HG02943 (cell line): ENCODE measurements around the gene MAGED1.
"Not testable (repeated sequence)": the region's sequence is repeated elsewhere in the genome, so short reads cannot be mapped to it uniquely, and the experiment has no call there.

Experiments
- ATAC-seq: cut with Tn5 transposase; IDR thresholded peaks from one replicate; pipeline ENCODE4 v1.9.1; 2021; ENCODE audit warnings: mild to moderate bottlenecking, low read depth, moderate library complexity; ENCODE audit not compliant: unreplicated experiment

Gene MAGED1

GRCh38 chrX:51894697-51895336 is 1.4 kb downstream of the MAGED1 start:
- ATAC-seq, result no peak

- no peak for ATAC-seq
Measured at GRCh38 chrX:51896626-51897025, 3.2 kb downstream of the MAGED1 start.

- ATAC-seq, result no peak
Measured at GRCh38 chrX:51899741-51900140, 6.3 kb downstream of the MAGED1 start.

- no peak for ATAC-seq
Measured at GRCh38 chrX:51902510-51903050, 9.2 kb downstream of the MAGED1 start.

- not testable (repeated sequence) for ATAC-seq
Measured at GRCh38 chrX:51905152-51905551, 11.7 kb downstream of the MAGED1 start.

- ATAC-seq, result no peak
Measured at GRCh38 chrX:51905711-51906110, 12.3 kb downstream of the MAGED1 start.

GRCh38 chrX:51917604-51918003 is 24.2 kb downstream of the MAGED1 start:
- no peak for ATAC-seq

GRCh38 chrX:51922561-51922960 is 29.1 kb downstream of the MAGED1 start:
- ATAC-seq, result no peak

- no peak for ATAC-seq
Measured at GRCh38 chrX:51931566-51932150, 38.2 kb downstream of the MAGED1 start.
